ENCODE results near the gene PHF14. TPM values are rescaled to one million over a fixed set of nuclear protein-coding genes. Genes with fewer than 3 reads are reported as not detected.

Gene PHF14
- polyA plus RNA-seq, 3 donors = 4.8 to 7.4 (median 5.4) TPM

- peaks cover 4 to 6% of the 10 kb centered on the region in 2 donors for H3K4me1 ChIP-seq (ENCODE audit: control insufficient read depth in 1 of 2, insufficient read depth in 2 of 2, low read length in 2 of 2)
- Mint-ChIP-seq H3K9me3 (peaks cover 0 to 4% (median 2%) of the 10 kb centered on the region in 7 donors), H3K4me3 (no peak overlapping the region), H3K36me3 (no peaks in the 10 kb centered on the region), H3K27ac (no peak overlapping the region), H3K27me3 (ENCODE audit: low read depth in 3 of 3) (no peaks in the 10 kb centered on the region), H3K4me1 (peaks cover 11% of the 10 kb centered on the region)
- WGBS (ENCODE audit: insufficient coverage) = no CpG with 5 or more reads among the region's 1 CpG
- H3K27ac ChIP-seq (ENCODE audit: low read depth in 1 of 2, low read length in 2 of 2) = no peak overlapping the region
- no peaks in the 10 kb centered on the region for H3K27me3 ChIP-seq (ENCODE audit: control insufficient read depth in 2 of 2, insufficient read depth in 2 of 2, low read length in 2 of 2)
- intact Hi-C loops (cut with micrococcal nuclease) = no loop called here
- no peaks in the 10 kb centered on the region for H3K36me3 ChIP-seq (replicated peaks in 1 of 2; ENCODE audit: control insufficient read depth in 1 of 2, insufficient read depth in 2 of 2, low read length in 2 of 2)
- no peak overlapping the region for H2AFZ ChIP-seq (ENCODE audit: insufficient read depth, low read depth, low read length, poor library complexity, severe bottlenecking)
- no peaks in the 10 kb centered on the region for H3K9me3 ChIP-seq (replicated peaks in 1 of 2; ENCODE audit: control insufficient read depth in 1 of 2, insufficient read depth in 1 of 2, low read length in 2 of 2)
- no peak overlapping the region for H3K9ac ChIP-seq (ENCODE audit: insufficient read depth, low read length, poor library complexity, severe bottlenecking)
- no peak for DNase-seq
- H3K4me3 ChIP-seq (replicated peaks in 1 of 3; ENCODE audit: low read depth in 2 of 3, low read length in 3 of 3) = no peak overlapping the region
- no peaks in the 10 kb centered on the region for H4K20me1 ChIP-seq (ENCODE audit: insufficient read depth, low read length)
- H3K79me2 ChIP-seq (ENCODE audit: insufficient read depth, low read length) = no peaks in the 10 kb centered on the region
- no peak for TF ChIP-seq CTCF (IDR thresholded peaks at IDR 0.05)
- no peak overlapping the region for H3K4me2 ChIP-seq (replicated peaks; ENCODE audit: extremely low read depth, low read length, poor library complexity, severe bottlenecking)
These were observed 192.4 kb downstream of the PHF14 start for GRCh38 chr7:11166051-11166450.

- no peak overlapping the region for H3K4me3 Mint-ChIP-seq
- Histone ChIP-seq H3K27me3 (ENCODE audit: control insufficient read depth in 2 of 2, insufficient read depth in 2 of 2, low read length in 2 of 2) (no peaks in the 10 kb centered on the region), H3K4me1 (ENCODE audit: control insufficient read depth in 1 of 2, insufficient read depth in 2 of 2, low read length in 2 of 2) (peaks cover 4 to 8% of the 10 kb centered on the region in 2 donors), H3K4me3 (replicated peaks in 1 of 3; ENCODE audit: low read depth in 2 of 3, low read length in 3 of 3) (no peak overlapping the region), H3K9me3 (replicated peaks in 1 of 2; ENCODE audit: control insufficient read depth in 1 of 2, insufficient read depth in 1 of 2, low read length in 2 of 2) (no peaks in the 10 kb centered on the region), H3K9ac (ENCODE audit: insufficient read depth, low read length, poor library complexity, severe bottlenecking) (no peak overlapping the region), H3K36me3 (replicated peaks in 1 of 2; ENCODE audit: control insufficient read depth in 1 of 2, insufficient read depth in 2 of 2, low read length in 2 of 2) (no peaks in the 10 kb centered on the region), H3K79me2 (ENCODE audit: insufficient read depth, low read length) (no peaks in the 10 kb centered on the region), H3K4me2 (replicated peaks; ENCODE audit: extremely low read depth, low read length, poor library complexity, severe bottlenecking) (no peak overlapping the region), H4K20me1 (ENCODE audit: insufficient read depth, low read length) (no peaks in the 10 kb centered on the region), H3K27ac (ENCODE audit: low read depth in 1 of 2, low read length in 2 of 2) (no peak overlapping the region), H2AFZ (ENCODE audit: insufficient read depth, low read depth, low read length, poor library complexity, severe bottlenecking) (no peak overlapping the region)
- TF ChIP-seq CTCF (IDR thresholded peaks at IDR 0.05) = no peak
- H3K27me3 Mint-ChIP-seq (ENCODE audit: low read depth in 3 of 3) = no peaks in the 10 kb centered on the region
- peaks cover 0 to 4% (median 0%) of the 10 kb centered on the region in 7 donors for H3K9me3 Mint-ChIP-seq
- no CpG with 5 or more reads among the region's 1 CpG for WGBS (ENCODE audit: insufficient coverage)
- H3K27ac Mint-ChIP-seq = no peak overlapping the region
- no peak for DNase-seq
- peaks cover 13% of the 10 kb centered on the region for H3K4me1 Mint-ChIP-seq
- no peaks in the 10 kb centered on the region for H3K36me3 Mint-ChIP-seq
- intact Hi-C loops (cut with micrococcal nuclease) = no loop called here
These were observed 195.0 kb downstream of the PHF14 start for GRCh38 chr7:11168650-11169170.

All from CD14-positive monocyte (primary cell).